ENCODE data around the gene PTPN12.

DNA sequence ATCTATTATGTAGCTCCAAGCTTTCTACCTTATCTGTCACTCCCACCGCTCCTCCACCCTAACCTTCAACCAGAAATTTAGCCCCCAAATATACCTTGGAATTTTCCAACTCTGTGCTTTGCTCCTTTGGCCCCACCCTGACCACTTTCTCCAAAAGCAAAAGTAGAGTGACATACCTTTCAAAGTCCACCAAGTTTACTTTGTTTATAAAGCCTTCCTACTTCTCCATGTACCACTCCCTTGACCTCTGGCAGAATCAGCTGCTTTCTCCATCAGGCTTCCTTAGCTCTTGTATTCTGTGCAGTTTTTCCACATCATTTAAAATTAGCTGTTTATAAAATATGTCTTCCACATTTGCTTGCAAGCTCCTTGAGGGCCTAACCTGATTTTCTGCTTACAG lies 118.3 kb downstream of the PTPN12 start:
- TF ChIP-seq CTCF (IDR thresholded peaks at IDR 0.05; ENCODE audit: poor library complexity, severe bottlenecking) (no peak), TAF1 (IDR thresholded peaks at IDR 0.05; ENCODE audit: low read depth) (no peak), MXI1 (conservative IDR thresholded peaks at IDR 0.05; ENCODE audit: poor library complexity, severe bottlenecking) (no peak)

Data from neural cell (in vitro differentiated cells).